ENCODE measurements around the gene ACKR1.

ACKR1 gene, protein sequence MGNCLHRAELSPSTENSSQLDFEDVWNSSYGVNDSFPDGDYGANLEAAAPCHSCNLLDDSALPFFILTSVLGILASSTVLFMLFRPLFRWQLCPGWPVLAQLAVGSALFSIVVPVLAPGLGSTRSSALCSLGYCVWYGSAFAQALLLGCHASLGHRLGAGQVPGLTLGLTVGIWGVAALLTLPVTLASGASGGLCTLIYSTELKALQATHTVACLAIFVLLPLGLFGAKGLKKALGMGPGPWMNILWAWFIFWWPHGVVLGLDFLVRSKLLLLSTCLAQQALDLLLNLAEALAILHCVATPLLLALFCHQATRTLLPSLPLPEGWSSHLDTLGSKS

DNA sequence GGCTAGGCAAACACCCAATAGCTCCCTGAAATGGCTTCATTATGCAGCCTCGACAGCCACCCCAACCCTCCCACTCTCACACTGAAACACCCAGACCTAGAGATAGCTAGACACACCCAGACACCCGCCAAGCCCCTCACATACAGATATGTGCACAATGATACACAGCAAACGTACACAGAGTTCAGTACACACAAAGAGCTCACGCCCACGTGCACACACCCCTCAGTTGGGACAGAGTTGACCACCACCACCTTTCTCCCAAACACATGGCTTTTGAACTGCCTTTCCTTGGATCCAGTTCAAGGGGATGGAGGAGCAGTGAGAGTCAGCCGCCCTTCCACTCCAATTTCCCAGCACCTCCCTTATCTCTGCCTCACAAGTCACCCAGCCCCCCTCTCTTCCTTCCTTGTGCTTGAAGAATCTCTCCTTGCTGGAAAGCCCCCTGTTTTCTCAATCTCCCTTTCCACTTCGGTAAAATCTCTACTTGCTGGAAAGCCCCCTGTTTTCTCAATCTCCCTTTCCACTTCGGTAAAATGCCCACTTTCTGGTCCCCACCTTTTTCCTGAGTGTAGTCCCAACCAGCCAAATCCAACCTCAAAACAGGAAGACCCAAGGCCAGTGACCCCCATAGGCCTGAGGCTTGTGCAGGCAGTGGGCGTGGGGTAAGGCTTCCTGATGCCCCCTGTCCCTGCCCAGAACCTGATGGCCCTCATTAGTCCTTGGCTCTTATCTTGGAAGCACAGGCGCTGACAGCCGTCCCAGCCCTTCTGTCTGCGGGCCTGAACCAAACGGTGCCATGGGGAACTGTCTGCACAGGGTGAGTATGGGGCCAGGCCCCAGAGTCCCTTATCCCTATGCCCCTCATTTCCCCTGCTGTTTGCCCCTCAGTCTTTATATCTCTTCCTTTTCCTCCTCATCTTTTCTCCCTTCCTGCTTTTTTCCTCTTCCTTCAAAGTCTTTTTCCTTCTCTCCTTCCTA is at the start of gene ACKR1:
Gene ACKR1 (plus strand): TSS at position 715 of the 981 bp plus-strand sequence. CDS start 85 bp downstream, at position 800.
- DNase-seq (ENCODE audit: low spot score in 2 of 2) (no peak), ATAC-seq (replicated peaks; ENCODE audit: extremely low read depth, poor library complexity, severe bottlenecking) (no peak)
- Mint-ChIP-seq H3K36me3 (ENCODE audit: insufficient read depth) (no peaks in the 10 kb centered on the region), H3K27ac (ENCODE audit: low read depth) (no peak within 1 kb of the TSS), H3K4me1 (no peaks in the 10 kb centered on the region), H3K27me3 (peaks cover 100% of the 10 kb centered on the region), H3K9me3 (no peaks in the 10 kb centered on the region), H3K4me3 (no peak within 1 kb of the TSS)

DNA sequence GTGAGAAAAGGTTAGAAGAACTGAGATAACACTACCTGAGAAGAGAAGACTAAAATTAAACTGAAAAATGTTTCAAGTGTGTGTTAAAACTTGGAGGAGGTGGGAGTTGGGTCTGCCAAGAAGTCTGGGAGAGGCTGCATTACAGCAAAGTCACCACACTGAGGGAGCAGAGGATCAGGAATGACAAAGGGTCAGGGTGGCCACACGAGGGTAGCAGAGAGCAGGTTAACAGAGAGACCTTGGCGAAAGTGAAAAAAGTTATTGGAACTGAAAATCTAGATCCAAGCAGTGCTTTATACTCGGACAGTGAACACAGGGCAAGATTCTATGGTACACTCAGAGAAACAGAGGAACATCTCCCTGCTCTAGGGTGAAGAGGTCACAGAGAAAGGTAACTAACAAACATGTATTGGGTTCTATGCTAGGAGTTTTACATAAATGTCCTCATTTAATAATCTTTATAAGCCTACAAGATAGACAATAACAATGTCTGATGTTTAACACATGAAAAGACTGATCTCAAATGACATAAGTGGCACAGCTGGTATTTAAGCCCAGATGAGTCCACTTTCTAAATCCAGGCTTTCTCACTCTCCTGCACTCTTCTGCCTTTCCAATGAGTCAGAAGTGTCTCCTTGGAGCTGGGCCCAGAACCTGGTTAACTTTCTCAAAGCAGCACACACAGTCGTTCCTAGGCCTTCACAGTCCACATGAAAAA is 43.5 kb upstream of the ACKR1 start:
- H3K4me1 Mint-ChIP-seq: no peaks in the 10 kb centered on the region
- no peak overlapping the region for H3K4me3 Mint-ChIP-seq
- no peaks in the 10 kb centered on the region for H3K36me3 Mint-ChIP-seq (ENCODE audit: insufficient read depth)
- H3K27me3 Mint-ChIP-seq: peaks cover 77% of the 10 kb centered on the region
- ATAC-seq (replicated peaks; ENCODE audit: extremely low read depth, poor library complexity, severe bottlenecking) (peak; percentile 86), DNase-seq (ENCODE audit: low spot score in 2 of 2) (peak; percentile 40 to 44)
- H3K27ac Mint-ChIP-seq (ENCODE audit: low read depth): no peak overlapping the region
- no peaks in the 10 kb centered on the region for H3K9me3 Mint-ChIP-seq

DNA sequence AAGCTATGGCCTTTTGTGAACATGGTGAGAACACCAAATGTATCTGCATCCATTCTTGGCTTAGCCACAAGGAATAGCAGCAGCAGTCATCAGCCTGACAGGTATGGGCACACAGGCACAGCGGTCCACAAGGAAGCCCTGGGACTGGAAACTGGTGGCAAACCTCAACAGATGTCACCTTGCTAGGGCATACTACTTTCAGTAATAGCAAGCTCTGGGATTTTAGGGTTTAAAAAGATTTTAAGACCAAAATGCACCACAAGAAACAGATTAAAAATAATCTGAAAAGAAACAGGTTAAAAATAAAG is 43.0 kb upstream of the ACKR1 start:
- ATAC-seq (replicated peaks; ENCODE audit: extremely low read depth, poor library complexity, severe bottlenecking) (no peak), DNase-seq (ENCODE audit: low spot score in 2 of 2) (no peak)
- H3K4me3 Mint-ChIP-seq: no peak overlapping the region
- no peaks in the 10 kb centered on the region for H3K9me3 Mint-ChIP-seq
- H3K4me1 Mint-ChIP-seq: no peaks in the 10 kb centered on the region
- H3K27me3 Mint-ChIP-seq: peaks cover 77% of the 10 kb centered on the region
- H3K27ac Mint-ChIP-seq (ENCODE audit: low read depth): no peak overlapping the region
- H3K36me3 Mint-ChIP-seq (ENCODE audit: insufficient read depth): no peaks in the 10 kb centered on the region

DNA sequence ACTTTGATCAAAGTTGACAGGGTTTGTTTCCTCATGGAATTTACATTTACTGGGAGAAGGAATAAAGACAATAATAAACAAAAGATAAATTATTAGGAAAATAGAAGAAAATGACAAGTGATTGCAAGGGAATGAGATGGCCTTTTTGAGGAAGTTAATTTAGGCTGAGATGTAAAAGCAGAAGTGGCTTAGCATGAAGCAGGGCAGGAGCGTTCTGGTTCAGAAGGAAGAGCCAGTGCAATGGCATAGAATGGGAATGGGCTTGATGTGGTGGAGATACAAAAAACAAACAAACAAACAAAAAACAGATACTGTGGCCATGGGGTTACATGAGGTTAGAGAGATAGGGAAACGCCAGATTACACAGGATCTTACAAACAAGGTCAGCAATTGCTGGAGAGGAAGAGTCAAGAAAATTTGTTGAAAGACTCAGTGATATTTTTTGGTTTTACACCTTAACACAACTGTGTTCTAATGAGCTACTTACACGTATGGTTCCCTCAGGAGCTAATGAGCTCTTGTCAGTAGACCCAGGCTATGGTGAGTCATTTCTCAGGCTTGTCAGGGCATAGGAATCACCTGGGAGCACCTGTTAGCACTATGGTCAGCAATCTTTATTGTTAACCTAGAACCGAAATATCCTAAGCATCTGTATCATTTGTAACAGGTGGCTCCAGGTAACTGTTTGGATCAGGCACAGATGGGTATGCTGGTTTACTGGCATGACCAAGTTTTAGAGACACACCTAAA is 42.0 kb upstream of the ACKR1 start:
- H3K4me3 Mint-ChIP-seq: no peak overlapping the region
- H3K27ac Mint-ChIP-seq (ENCODE audit: low read depth): no peak overlapping the region
- H3K4me1 Mint-ChIP-seq: no peaks in the 10 kb centered on the region
- no peaks in the 10 kb centered on the region for H3K9me3 Mint-ChIP-seq
- no peak for DNase-seq (ENCODE audit: low spot score in 2 of 2)
- H3K27me3 Mint-ChIP-seq: peaks cover 75% of the 10 kb centered on the region
- no peak for ATAC-seq (replicated peaks; ENCODE audit: extremely low read depth, poor library complexity, severe bottlenecking)
- H3K36me3 Mint-ChIP-seq (ENCODE audit: insufficient read depth): no peaks in the 10 kb centered on the region

DNA sequence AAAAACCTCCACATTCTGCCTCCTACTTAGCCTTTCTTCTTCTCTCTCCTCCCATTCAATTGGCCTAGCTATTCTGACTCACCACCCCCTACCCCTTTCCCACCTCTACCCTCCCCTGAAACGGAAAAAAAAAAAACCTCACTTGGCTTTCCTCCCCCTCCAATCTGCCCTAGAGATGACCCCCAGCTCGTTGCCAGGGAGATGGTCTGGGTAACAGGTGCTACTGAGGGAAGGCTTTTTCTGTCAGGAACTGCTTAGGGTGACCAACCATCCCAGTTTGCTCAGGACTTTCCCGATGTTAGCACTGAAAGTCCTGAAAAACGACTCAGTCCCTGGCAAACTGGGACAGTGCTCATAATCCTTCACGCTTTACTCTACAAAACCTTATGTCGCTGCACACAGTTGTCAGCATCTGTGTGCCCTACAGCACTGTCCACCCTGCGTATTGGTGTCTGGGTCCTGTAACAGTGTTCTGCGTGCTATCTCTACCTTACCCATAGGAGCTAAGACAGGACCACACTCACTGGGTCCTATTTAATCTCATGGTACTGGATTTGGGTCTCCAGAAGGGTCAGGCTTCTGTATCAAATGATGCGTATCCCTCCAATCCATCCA is 41.0 kb upstream of the ACKR1 start:
- H3K27me3 Mint-ChIP-seq: peaks cover 78% of the 10 kb centered on the region
- H3K27ac Mint-ChIP-seq (ENCODE audit: low read depth): no peak overlapping the region
- no peaks in the 10 kb centered on the region for H3K36me3 Mint-ChIP-seq (ENCODE audit: insufficient read depth)
- DNase-seq (ENCODE audit: low spot score in 2 of 2): no peak
- H3K4me3 Mint-ChIP-seq: no peak overlapping the region
- H3K4me1 Mint-ChIP-seq: no peaks in the 10 kb centered on the region
- ATAC-seq (replicated peaks; ENCODE audit: extremely low read depth, poor library complexity, severe bottlenecking): no peak
- no peaks in the 10 kb centered on the region for H3K9me3 Mint-ChIP-seq

DNA sequence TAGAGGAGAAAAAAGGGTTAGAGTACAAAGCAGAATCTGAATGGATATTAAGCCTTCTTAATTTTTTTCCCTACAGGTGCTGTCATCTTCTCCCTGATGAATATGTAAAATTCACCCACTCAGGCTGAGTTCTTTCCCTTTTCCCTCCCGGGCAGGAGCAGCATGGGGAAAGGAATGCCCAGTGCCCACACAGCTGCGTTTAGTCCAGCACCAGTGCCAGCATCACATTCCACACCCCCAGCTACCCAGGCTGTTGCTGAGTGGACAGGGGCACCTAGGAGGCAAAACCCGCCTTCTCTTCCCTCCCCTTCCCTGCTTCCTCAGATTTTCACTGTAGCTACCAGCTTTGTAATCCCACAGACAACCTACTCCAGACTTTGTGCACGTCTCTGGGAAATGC is 36.6 kb upstream of the ACKR1 start:
- no peak overlapping the region for H3K27ac Mint-ChIP-seq (ENCODE audit: low read depth)
- peaks cover 2% of the 10 kb centered on the region for H3K36me3 Mint-ChIP-seq (ENCODE audit: insufficient read depth)

DNA sequence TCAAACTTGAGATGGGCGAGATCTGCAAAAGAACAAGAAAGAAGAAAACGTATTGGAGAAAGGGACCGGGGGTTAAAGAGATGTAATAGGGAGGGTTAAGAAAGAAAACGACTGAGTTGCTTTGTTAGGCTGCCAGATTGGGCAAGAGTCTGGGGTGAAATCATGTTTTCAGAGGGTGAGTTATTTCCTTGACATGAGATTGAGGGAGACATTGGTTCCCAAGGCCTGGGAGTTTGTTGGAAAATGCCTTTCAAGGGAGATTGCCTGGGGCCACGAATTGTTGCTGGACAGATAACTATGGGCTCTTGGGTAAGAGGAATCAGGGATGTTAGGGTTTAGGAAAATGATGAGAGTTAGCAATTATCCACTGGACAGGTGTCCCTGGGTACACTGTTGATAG is 34.0 kb upstream of the ACKR1 start:
- no peaks in the 10 kb centered on the region for H3K9me3 Mint-ChIP-seq
- peaks cover 11% of the 10 kb centered on the region for H3K4me1 Mint-ChIP-seq
- peaks cover 2% of the 10 kb centered on the region for H3K36me3 Mint-ChIP-seq (ENCODE audit: insufficient read depth)
- ATAC-seq (replicated peaks; ENCODE audit: extremely low read depth, poor library complexity, severe bottlenecking): no peak
- H3K27me3 Mint-ChIP-seq: peaks cover 95% of the 10 kb centered on the region
- H3K4me3 Mint-ChIP-seq: no peak overlapping the region
- H3K27ac Mint-ChIP-seq (ENCODE audit: low read depth): no peak overlapping the region
- no peak for DNase-seq (ENCODE audit: low spot score in 2 of 2)

More for the DNA sequence above, 36.6 kb upstream of the ACKR1 start:
- H3K9me3 Mint-ChIP-seq: no peaks in the 10 kb centered on the region
- ATAC-seq (replicated peaks; ENCODE audit: extremely low read depth, poor library complexity, severe bottlenecking): no peak
- peaks cover 89% of the 10 kb centered on the region for H3K27me3 Mint-ChIP-seq
- DNase-seq (ENCODE audit: low spot score in 2 of 2): no peak
- no peak overlapping the region for H3K4me3 Mint-ChIP-seq
- H3K4me1 Mint-ChIP-seq: peaks cover 11% of the 10 kb centered on the region

DNA sequence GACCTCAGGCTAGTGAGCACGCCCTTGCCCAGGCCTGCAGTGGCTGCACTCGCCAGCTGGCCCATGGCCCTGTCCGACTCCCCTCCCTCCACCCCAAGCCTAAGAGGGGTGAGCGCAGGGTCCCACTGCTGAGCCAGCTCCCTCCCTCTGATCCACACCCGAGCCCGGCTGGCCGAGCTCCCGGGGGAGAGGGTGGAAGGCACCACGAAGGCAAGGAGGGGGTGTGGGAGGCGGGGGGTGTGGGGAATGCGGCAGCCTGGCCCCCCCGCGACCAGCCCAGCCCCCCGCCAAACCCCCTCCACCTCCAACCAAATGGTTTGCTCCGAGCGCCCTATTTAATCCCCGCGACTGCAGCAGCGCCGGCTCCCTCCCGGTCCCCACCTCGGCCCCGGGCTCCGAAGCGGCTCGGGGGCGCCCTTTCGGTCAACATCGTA is 33.4 kb upstream of the ACKR1 start, which contains the start of gene CADM3:
Gene CADM3 (plus strand): TSS at position 362 of the 434 bp plus-strand sequence. CDS start 151 bp downstream, outside the sequence.
- Mint-ChIP-seq H3K4me3 (no peak within 1 kb of the TSS), H3K9me3 (no peaks in the 10 kb centered on the region), H3K27me3 (peaks cover 89% of the 10 kb centered on the region), H3K36me3 (ENCODE audit: insufficient read depth) (peaks cover 2% of the 10 kb centered on the region), H3K4me1 (peaks cover 11% of the 10 kb centered on the region), H3K27ac (ENCODE audit: low read depth) (no peak within 1 kb of the TSS)
- no peak for ATAC-seq (replicated peaks; ENCODE audit: extremely low read depth, poor library complexity, severe bottlenecking)
- DNase-seq (ENCODE audit: low spot score in 2 of 2): no peak

DNA sequence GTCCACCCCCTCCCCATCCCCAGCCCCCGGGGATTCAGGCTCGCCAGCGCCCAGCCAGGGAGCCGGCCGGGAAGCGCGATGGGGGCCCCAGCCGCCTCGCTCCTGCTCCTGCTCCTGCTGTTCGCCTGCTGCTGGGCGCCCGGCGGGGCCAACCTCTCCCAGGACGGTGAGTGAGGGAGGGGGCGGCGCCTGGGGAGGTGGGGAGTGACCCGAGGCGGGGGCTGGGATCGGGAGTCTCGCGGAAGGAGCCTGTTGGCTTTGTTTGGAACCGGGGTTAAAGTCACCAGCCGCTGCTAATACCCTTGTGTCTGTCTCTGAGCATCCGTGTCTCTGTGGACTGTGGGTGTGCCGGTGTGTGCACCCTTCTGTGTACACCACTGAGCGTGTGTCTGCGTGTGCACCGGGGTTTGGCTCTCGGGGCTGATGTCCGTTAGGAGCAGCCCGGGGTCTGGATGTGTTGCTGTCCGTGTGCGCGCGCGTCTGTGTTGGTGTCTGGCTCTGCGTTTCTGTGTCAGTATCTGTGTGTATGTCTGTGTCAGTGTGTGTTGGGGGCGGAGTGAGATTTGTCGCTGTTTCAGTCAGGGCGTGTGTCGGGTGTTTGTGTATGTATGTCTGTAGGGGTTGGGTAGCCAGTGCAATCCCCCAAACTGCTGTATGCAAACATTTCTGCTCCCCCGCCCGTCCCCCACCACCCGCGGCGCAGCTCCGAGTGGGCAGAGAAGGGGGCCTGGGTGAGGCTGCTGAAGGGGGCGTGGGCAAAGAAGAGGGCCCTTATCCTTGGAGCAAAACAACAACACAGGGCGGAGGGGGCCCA is 32.8 kb upstream of the ACKR1 start:
- DNase-seq (ENCODE audit: low spot score in 2 of 2) (no peak), ATAC-seq (replicated peaks; ENCODE audit: extremely low read depth, poor library complexity, severe bottlenecking) (no peak)
- no peaks in the 10 kb centered on the region for H3K9me3 Mint-ChIP-seq
- H3K36me3 Mint-ChIP-seq (ENCODE audit: insufficient read depth): peaks cover 2% of the 10 kb centered on the region
- peaks cover 83% of the 10 kb centered on the region for H3K27me3 Mint-ChIP-seq
- peaks cover 11% of the 10 kb centered on the region for H3K4me1 Mint-ChIP-seq
- no peak overlapping the region for H3K4me3 Mint-ChIP-seq
- H3K27ac Mint-ChIP-seq (ENCODE audit: low read depth): no peak overlapping the region

DNA sequence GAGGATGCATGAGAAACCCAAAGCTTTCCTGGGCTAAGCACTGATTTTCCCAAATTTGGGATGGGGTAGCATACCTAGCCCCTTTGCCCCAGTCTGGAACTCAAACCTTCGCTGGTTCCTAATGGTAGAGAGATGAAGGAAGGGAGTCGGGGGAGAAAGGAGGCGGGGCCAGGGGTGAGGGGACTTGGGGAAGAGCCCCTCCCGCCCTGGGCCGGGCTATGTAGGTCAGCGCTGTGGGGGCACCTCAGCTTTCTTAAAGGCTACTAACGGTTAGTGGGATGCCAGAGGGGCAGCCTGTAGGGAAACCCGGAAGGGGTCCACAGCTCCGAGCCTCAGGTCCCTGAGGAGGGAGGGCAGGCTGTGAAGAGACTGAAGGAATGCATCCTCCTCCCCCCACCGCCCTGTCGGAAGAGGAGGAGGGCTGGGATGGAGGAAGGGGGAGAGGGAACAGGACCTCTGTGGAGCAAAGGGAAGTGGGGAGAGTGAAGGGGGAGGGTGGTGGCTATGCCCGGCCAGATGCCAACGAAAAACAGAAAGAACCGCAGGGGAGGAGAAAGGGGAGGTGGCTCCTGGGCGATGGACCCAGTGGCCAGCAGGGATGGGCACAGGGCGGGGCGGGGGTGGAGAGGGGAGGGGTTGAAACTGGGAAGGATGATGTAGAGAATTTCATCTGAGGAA is 31.9 kb upstream of the ACKR1 start:
- Mint-ChIP-seq H3K36me3 (ENCODE audit: insufficient read depth) (peaks cover 2% of the 10 kb centered on the region), H3K4me1 (peaks cover 11% of the 10 kb centered on the region), H3K27me3 (peaks cover 86% of the 10 kb centered on the region), H3K4me3 (no peak overlapping the region), H3K27ac (ENCODE audit: low read depth) (no peak overlapping the region), H3K9me3 (peaks cover 7% of the 10 kb centered on the region)
- ATAC-seq (replicated peaks; ENCODE audit: extremely low read depth, poor library complexity, severe bottlenecking) (no peak), DNase-seq (ENCODE audit: low spot score in 2 of 2) (no peak)

DNA sequence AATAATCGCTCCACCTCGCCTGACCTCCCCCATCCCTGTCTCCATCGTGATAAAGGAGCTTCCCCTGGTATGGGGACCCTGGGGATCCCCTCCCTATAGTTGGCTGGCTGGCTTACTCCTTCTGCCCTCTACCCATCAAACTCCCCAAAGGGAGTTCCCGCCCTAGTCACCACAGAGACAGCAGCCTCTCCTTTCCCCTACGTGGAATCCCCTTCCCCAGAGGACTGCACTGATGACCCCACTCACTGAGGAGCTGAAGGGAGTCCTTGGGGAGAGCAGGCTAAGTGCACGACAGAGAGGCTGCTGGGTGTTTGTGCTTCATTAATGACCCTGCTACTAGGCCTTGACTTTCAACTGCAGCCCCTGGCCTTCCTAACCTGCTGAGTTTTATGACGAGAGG is 31.4 kb upstream of the ACKR1 start:
- ATAC-seq (replicated peaks; ENCODE audit: extremely low read depth, poor library complexity, severe bottlenecking): no peak
- Mint-ChIP-seq H3K4me3 (no peak overlapping the region), H3K27ac (ENCODE audit: low read depth) (no peak overlapping the region), H3K9me3 (peaks cover 7% of the 10 kb centered on the region), H3K36me3 (ENCODE audit: insufficient read depth) (peaks cover 2% of the 10 kb centered on the region), H3K4me1 (peaks cover 11% of the 10 kb centered on the region), H3K27me3 (peaks cover 86% of the 10 kb centered on the region)
- no peak for DNase-seq (ENCODE audit: low spot score in 2 of 2)
